KMS-11 (cell line): ENCODE results near the gene TGFA.

Experiments used
- H2AFZ ChIP-seq: fragments of 200-600 bp; sonication (generic); 2 replicates; pipeline ENCODE4 v1.6.1; 2016; ENCODE audit warnings: antibody characterized with exemption, mixed run types, low read depth
- H3K27ac ChIP-seq: fragments of 200-600 bp; sonication (generic); 2 replicates; pipeline ENCODE4 v1.6.1; 2016; ENCODE audit warnings: mild to moderate bottlenecking, mixed run types
- H3K27me3 ChIP-seq: fragments of 200-600 bp; sonication (generic); 2 replicates; pipeline ENCODE4 v1.6.1; 2017; ENCODE audit warnings: mild to moderate bottlenecking, low read depth, mixed run types, moderate library complexity; ENCODE audit not compliant: insufficient read depth
- H3K36me3 ChIP-seq: fragments of 200-600 bp; sonication (generic); 2 replicates; pipeline ENCODE4 v1.6.1; 2017; ENCODE audit warnings: mild to moderate bottlenecking, mixed run types; ENCODE audit not compliant: insufficient read depth
- H3K4me1 ChIP-seq: fragments of 200-600 bp; sonication (generic); 2 replicates; pipeline ENCODE4 v1.6.1; 2016; ENCODE audit warnings: mild to moderate bottlenecking, low read depth, mixed run types; ENCODE audit not compliant: poor library complexity, severe bottlenecking
- H3K4me2 ChIP-seq: fragments of 200-600 bp; sonication (generic); 2 replicates; pipeline ENCODE4 v1.7.0; 2016; ENCODE audit warnings: mild to moderate bottlenecking, mixed run types
- H3K4me3 ChIP-seq: fragments of 200-600 bp; sonication (generic); IDR thresholded peaks from 2 replicates; pipeline ENCODE4 v1.6.1; 2017; ENCODE audit warnings: low read depth, low read length, mixed read lengths; ENCODE audit not compliant: insufficient read depth
- H3K79me2 ChIP-seq: fragments of 200-600 bp; sonication (generic); 2 replicates; pipeline ENCODE4 v1.6.1; 2016; ENCODE audit warnings: low read depth, mixed run types; ENCODE audit not compliant: insufficient read depth
- H3K9ac ChIP-seq: fragments of 200-600 bp; sonication (generic); 2 replicates; pipeline ENCODE4 v1.6.1; 2016; ENCODE audit warnings: mild to moderate bottlenecking, mixed run types
- H4K20me1 ChIP-seq: fragments of 200-600 bp; sonication (generic); 2 replicates; pipeline ENCODE4 v1.6.1; 2016; ENCODE audit warnings: mild to moderate bottlenecking, mixed run types; ENCODE audit not compliant: insufficient read depth
- CTCF ChIP-seq: fragments of 200-600 bp; sonication (generic); conservative IDR thresholded peaks from 2 replicates; pipeline ENCODE4 v1.6.1; 2017; ENCODE audit warnings: low read depth, mild to moderate bottlenecking, antibody characterized with exemption, low read length, moderate library complexity, mixed read lengths

Gene TGFA

GRCh38 chr2:70505613-70506391, 47.8 kb downstream of the TGFA start:
- Histone ChIP-seq H3K9ac (no peak overlapping the region), H3K27ac (no peak overlapping the region), H3K36me3 (no peaks in the 10 kb centered on the region), H2AFZ (no peak overlapping the region), H4K20me1 (no peaks in the 10 kb centered on the region; the same call in 1 of the 2 replicates), H3K4me3 (no peak overlapping the region), H3K79me2 (no peaks in the 10 kb centered on the region), H3K4me2 (no peak overlapping the region), H3K4me1 (peaks cover 10% of the 10 kb centered on the region), H3K27me3 (no peaks in the 10 kb centered on the region)
- TF ChIP-seq CTCF: no peak

GRCh38 chr2:70504750-70505149, 48.9 kb downstream of the TGFA start:
- Histone ChIP-seq H3K27ac (no peak overlapping the region), H3K4me3 (no peak overlapping the region), H3K4me1 (peaks cover 10% of the 10 kb centered on the region), H3K36me3 (no peaks in the 10 kb centered on the region), H3K27me3 (no peaks in the 10 kb centered on the region), H3K9ac (no peak overlapping the region), H2AFZ (no peak overlapping the region), H3K79me2 (no peaks in the 10 kb centered on the region), H3K4me2 (no peak overlapping the region), H4K20me1 (no peaks in the 10 kb centered on the region)
- TF ChIP-seq CTCF: no peak

- no peaks in the 10 kb centered on the region for H3K27me3 ChIP-seq
- no peak for TF ChIP-seq CTCF
- no peak overlapping the region for H3K4me3 ChIP-seq
- H2AFZ ChIP-seq: no peak overlapping the region
- H3K9ac ChIP-seq: no peak overlapping the region
- H3K36me3 ChIP-seq: no peaks in the 10 kb centered on the region
- H3K4me1 ChIP-seq: peaks cover 10% of the 10 kb centered on the region
- H3K27ac ChIP-seq: no peak overlapping the region
- no peak overlapping the region for H3K4me2 ChIP-seq
- H4K20me1 ChIP-seq: no peaks in the 10 kb centered on the region
- no peaks in the 10 kb centered on the region for H3K79me2 ChIP-seq
Measured at GRCh38 chr2:70503896-70504295, 49.7 kb downstream of the TGFA start.

GRCh38 chr2:70501728-70502127, 51.9 kb downstream of the TGFA start:
- Histone ChIP-seq H2AFZ (no peak overlapping the region), H3K4me1 (peaks cover 10% of the 10 kb centered on the region), H4K20me1 (no peaks in the 10 kb centered on the region), H3K36me3 (no peaks in the 10 kb centered on the region), H3K9ac (no peak overlapping the region), H3K79me2 (no peaks in the 10 kb centered on the region), H3K27me3 (no peaks in the 10 kb centered on the region), H3K4me3 (no peak overlapping the region), H3K27ac (no peak overlapping the region), H3K4me2 (no peak overlapping the region)
- TF ChIP-seq CTCF: no peak
